Heart left ventricle (tissue), 16 donors: ENCODE data around the gene TNS1. TPM values are rescaled to one million over a fixed set of nuclear protein-coding genes. Genes with fewer than 3 reads are reported as not detected.

Experiments
- ATAC-seq, 4 donors: fragments of 200-7000 bp; cut with Tn5 transposase; one replicate each; pipeline ENCODE4 v1.9.1; 2020 to 2022; ENCODE audit warnings: moderate library complexity in 4 of 4, mild to moderate bottlenecking in 3 of 4, moderate number of reproducible peaks in 1 of 4
- DNase-seq, 5 donors: peaks; one replicate each; pipeline ENCODE4 v3.0.0-alpha.2; 2020
- H3K27ac ChIP-seq, 12 donors: fragments of 200-600 bp; sonication (generic) in 4 of 12; one replicate each; pipeline versions ENCODE4 v1.5.0 to v1.8.0; 2016 to 2022; ENCODE audit warnings: mild to moderate bottlenecking in 2 of 12
- H3K27me3 ChIP-seq, 9 donors: fragments of 200-600 bp; sonication (generic) in 2 of 9; one replicate each; pipeline versions ENCODE4 v1.5.1 to v1.8.0; 2016 to 2022; ENCODE audit warnings: mild to moderate bottlenecking in 3 of 9
- H3K36me3 ChIP-seq, 9 donors: fragments of 200-600 bp; sonication (generic) in 2 of 9; one replicate each; pipeline versions ENCODE4 v1.5.0 to v1.8.0; 2018 to 2022; ENCODE audit warnings: mild to moderate bottlenecking in 2 of 9
- H3K4me1 ChIP-seq, 12 donors: fragments of 200-600 bp; sonication (generic) in 4 of 12; one replicate each; pipeline versions ENCODE4 v1.5.0 to v1.8.0; 2016 to 2022; ENCODE audit warnings: mild to moderate bottlenecking in 3 of 12
- H3K4me3 ChIP-seq, 12 donors: fragments of 200-600 bp; sonication (generic) in 4 of 12; one replicate each; pipeline versions ENCODE4 v1.5.0 to v1.8.0; 2017 to 2022; ENCODE audit warnings: mild to moderate bottlenecking in 9 of 12, moderate library complexity in 4 of 12
- H3K9me3 ChIP-seq, 12 donors: fragments of 200-600 bp; sonication (generic) in 4 of 12; one replicate each; pipeline versions ENCODE4 v1.5.0 to v1.8.0; 2016 to 2022; ENCODE audit warnings: mild to moderate bottlenecking in 1 of 12
- POLR2A ChIP-seq, 2 donors: fragments of 450-650 bp; IDR thresholded peaks; one replicate each; pipeline ENCODE4 v1.6.1; 2017; ENCODE audit warnings: antibody characterized with exemption in 2 of 2, mild to moderate bottlenecking in 2 of 2, moderate library complexity in 2 of 2
- WGBS, 4 donors: extraction: QIAGEN DNeasy Blood & Tissue Kit in 2 of 4; methylation state at CpG; one replicate each; pipeline versions ENCODE4 v1.1.5 to v1.1.7; 2013 to 2018; 5-methylcytosine and 5-hydroxymethylcytosine counted together
- intact Hi-C, 10 donors: fragments of 100-400 bp; cut with DNase I; formaldehyde crosslinking; loops; one replicate each; pipeline versions ENCODE4 v1.11.1 to v1.14.2; 2022
- polyA plus RNA-seq, 2 donors: library from polyadenylated mRNA; stranded (reverse); fragments of 200-250 nt; gene quantifications; one replicate each; pipeline ENCODE4 v1.2.3, GENCODE V29; 2013
- total RNA-seq, 9 donors: library from RNA; depleted of rRNA in 2 of 9; stranded (reverse); fragments of >200 nt in 2 of 9; fragmentation: NEBNext Ultra II Directional in 3 of 9; extraction: Animal tissue kit (Norgen Biotek cat#: 25700) in 3 of 9; gene quantifications; one replicate each; pipeline versions ENCODE4 v1.1.0 to v1.2.4, GENCODE V29; 2016 to 2023
- TF ChIP-seq, protein P1 (sequence below), 12 donors: fragments of 200-600 bp; sonication (generic) in 4 of 12; IDR thresholded peaks; one replicate each; pipeline versions ENCODE4 v1.5.0 to v1.8.0; 2018 to 2022; ENCODE audit warnings: antibody characterized with exemption in 12 of 12, mild to moderate bottlenecking in 5 of 12
- donor health status: ischemic (EF 13 %, LVEDD 7.1; RV severe dilation, severe dysfunction).
- donor health status: healthy with polysubstance abuse.
- donor health status: DM: no; HTN: yes; CAD: no.
- donor health status: DM: no; HTN: no; CAD: no.
- donor health status: ischemic (EF 25% LVEDD 6.9; RV normal size, moderate dysfunction).
- donor health status: ischemic (EF 25% LVEDD 5.7; RV mildly dilated, moderate dysfunction).
- donor health status: healthy.
- donor health status: DM: yes; HTN: yes; CAD: no.
- donor health status: ischemic (EF 35%, LVEDD 5.7; RV mildly dilated, moderate dysfunction).
- donor health status: nonischemic (EF 11% LVEDD 7.7; RV severe dilation, severe dysfunction).
- donor health status: DM: yes; HTN: yes; CAD: no.
- donor health status: PGD.
- donor health status: ischemic (EF 29% LVEDD 5.4; RV normal size, mild dysfunction).
- donor health status: nonischemic (EF 23%, LVEDD 6.1; RV moderate dilation, normal function).

The TNS1 gene
- total and polyA plus RNA-seq, 11 donors, result 243 to 899 (median 669) TPM

DNA sequence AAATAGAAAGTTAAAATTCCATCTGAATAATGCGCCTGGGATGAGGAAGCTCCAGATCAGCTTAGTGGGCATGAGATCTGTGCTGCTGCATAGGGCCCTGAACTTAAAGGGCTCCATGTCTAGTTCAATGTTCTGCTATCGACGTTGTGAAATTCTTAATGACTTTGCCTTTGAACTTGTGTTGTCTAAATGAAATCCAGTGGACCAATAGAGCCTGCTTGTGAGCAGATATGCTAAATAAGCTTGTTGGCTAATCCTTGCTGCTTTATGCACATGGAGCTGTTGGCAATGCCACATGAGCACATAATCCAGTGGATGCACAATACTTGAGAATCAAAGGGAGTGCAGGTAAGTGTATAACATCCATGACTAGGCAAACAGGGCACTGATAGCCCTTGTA lies 228.6 kb downstream of the TNS1 start:
- H3K27me3 ChIP-seq, result no peaks in the 10 kb centered on the region
- DNase-seq (no peak), ATAC-seq (no peak)
- no peak overlapping the region for H3K4me3 ChIP-seq
- TF ChIP-seq, protein P1, sequence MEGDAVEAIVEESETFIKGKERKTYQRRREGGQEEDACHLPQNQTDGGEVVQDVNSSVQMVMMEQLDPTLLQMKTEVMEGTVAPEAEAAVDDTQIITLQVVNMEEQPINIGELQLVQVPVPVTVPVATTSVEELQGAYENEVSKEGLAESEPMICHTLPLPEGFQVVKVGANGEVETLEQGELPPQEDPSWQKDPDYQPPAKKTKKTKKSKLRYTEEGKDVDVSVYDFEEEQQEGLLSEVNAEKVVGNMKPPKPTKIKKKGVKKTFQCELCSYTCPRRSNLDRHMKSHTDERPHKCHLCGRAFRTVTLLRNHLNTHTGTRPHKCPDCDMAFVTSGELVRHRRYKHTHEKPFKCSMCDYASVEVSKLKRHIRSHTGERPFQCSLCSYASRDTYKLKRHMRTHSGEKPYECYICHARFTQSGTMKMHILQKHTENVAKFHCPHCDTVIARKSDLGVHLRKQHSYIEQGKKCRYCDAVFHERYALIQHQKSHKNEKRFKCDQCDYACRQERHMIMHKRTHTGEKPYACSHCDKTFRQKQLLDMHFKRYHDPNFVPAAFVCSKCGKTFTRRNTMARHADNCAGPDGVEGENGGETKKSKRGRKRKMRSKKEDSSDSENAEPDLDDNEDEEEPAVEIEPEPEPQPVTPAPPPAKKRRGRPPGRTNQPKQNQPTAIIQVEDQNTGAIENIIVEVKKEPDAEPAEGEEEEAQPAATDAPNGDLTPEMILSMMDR (IDR thresholded peaks at IDR 0.05), result no peak
- TF ChIP-seq POLR2A (IDR thresholded peaks at IDR 0.05), result no peak
- H3K9me3 ChIP-seq, result no peaks in the 10 kb centered on the region
- H3K4me1 ChIP-seq, result no peaks in the 10 kb centered on the region
- H3K36me3 ChIP-seq, result peaks cover 0 to 7% (median 0%) of the 10 kb centered on the region in 9 donors
- 84 to 90% (median 87%) methylated on average over 3 of the region's 3 CpGs for WGBS, 4 donors
- H3K27ac ChIP-seq, result no peak overlapping the region
- intact Hi-C loops, result no loop called here

DNA sequence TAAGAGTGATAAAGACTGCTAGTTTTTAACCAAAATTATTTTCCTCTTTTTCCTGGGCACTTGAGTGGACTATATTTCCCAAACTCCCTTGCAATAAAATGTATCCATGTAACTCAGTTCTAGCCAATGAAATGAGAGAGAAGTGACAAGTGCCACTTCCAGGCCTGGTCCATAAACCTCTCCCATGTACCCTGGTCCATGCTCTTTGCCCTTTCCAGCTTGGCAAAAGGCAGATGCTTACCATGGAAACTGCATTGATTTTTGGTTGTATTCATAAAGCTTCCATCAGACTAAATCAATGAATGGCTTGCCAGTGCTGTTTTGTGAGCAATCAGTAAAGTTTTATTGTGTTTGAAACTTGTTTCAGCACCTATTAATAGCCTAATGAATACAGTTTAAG lies 229.3 kb downstream of the TNS1 start:
- ATAC-seq (no peak), DNase-seq (no peak)
- no peaks in the 10 kb centered on the region for H3K27me3 ChIP-seq
- no peaks in the 10 kb centered on the region for H3K4me1 ChIP-seq
- H3K9me3 ChIP-seq, result no peaks in the 10 kb centered on the region
- no peak overlapping the region for H3K27ac ChIP-seq
- no peak for TF ChIP-seq POLR2A (IDR thresholded peaks at IDR 0.05)
- TF ChIP-seq, protein P1 (IDR thresholded peaks at IDR 0.05), result no peak
- H3K4me3 ChIP-seq, result no peak overlapping the region
- peaks cover 0 to 7% (median 0%) of the 10 kb centered on the region in 9 donors for H3K36me3 ChIP-seq
- intact Hi-C loops, result no loop called here

DNA sequence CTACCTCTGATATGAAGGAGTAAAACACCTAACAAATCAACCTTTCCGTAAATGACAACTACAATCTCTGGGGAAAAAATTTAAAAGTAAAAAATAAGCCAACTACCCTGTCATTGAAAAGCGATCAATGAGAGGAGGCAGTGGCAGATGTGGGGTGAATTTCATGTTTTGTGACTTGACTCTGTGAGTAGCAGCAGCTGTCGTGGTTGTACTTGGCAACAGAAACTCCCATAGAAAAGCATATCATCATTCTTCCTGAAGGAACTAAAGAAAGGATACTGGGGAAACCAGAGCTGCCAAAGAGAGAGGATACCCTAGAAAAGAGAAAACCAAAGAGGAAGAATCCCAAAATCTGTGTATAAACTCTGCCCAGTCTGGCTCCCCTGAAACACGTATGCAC lies 236.4 kb downstream of the TNS1 start:
- DNase-seq (no peak), ATAC-seq (no peak)
- WGBS, 4 donors, result 86 to 95% (median 91%) methylated on average over 4 of the region's 4 CpGs
- intact Hi-C loops, result no loop called here
- Histone ChIP-seq H3K4me1 (no peaks in the 10 kb centered on the region), H3K27me3 (no peaks in the 10 kb centered on the region), H3K36me3 (peaks cover 0 to 6% (median 0%) of the 10 kb centered on the region in 9 donors), H3K9me3 (peaks cover 0 to 24% (median 10%) of the 10 kb centered on the region in 12 donors), H3K27ac (no peak overlapping the region), H3K4me3 (no peak overlapping the region)
- no peak for TF ChIP-seq POLR2A (IDR thresholded peaks at IDR 0.05)
- TF ChIP-seq, protein P1 (IDR thresholded peaks at IDR 0.05), result no peak

DNA sequence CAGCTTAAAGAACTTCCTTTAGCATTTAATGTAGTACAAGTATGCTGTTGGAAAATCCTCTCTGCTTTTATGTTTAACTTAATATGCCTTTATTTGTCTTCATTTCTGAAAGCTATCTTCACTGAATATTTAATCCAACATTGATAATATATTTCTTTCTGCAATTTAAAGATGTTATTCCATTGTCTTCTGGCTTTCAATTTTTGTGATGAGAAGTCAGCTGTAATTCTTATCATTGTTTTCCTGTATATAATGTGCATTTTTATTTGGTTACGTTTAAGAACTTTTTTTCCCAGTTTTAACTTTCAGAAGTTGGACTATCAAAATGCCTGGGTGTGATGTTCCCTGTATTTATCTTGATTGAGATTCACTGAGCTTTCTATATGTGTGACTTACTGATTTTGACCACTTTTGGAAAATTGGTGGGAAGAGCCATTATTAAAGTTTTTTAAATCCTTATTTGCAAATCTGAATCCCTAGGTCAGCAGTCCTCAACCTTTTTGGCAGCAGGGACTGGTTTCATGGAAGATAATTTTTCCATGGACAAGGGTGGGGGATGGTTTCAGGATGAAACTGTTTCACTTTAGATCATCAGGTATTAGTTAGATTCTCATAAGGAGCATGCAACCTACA lies 241.0 kb downstream of the TNS1 start:
- ATAC-seq (no peak), DNase-seq (no peak)
- H3K27ac ChIP-seq, result no peak overlapping the region
- H3K4me3 ChIP-seq, result no peak overlapping the region
- peaks cover 0 to 6% (median 0%) of the 10 kb centered on the region in 9 donors for H3K36me3 ChIP-seq
- peaks cover 0 to under 1% (median 0%) of the 10 kb centered on the region in 9 donors for H3K27me3 ChIP-seq
- H3K4me1 ChIP-seq, result peaks cover 0 to 2% (median under 1%) of the 10 kb centered on the region in 12 donors
- intact Hi-C loops, result no loop called here
- 92 to 98% (median 97%) methylated on average over 1 of the region's 1 CpG for WGBS, 4 donors
- H3K9me3 ChIP-seq, result peaks cover 0 to 23% (median 11%) of the 10 kb centered on the region in 12 donors
- TF ChIP-seq, protein P1 (IDR thresholded peaks at IDR 0.05), result no peak
- no peak for TF ChIP-seq POLR2A (IDR thresholded peaks at IDR 0.05)
